H9 (cell line): ENCODE measurements around the gene TMEM151B. TPM values are rescaled to one million over a fixed set of nuclear protein-coding genes. Genes with fewer than 3 reads are reported as not detected.

Experiments
- DNase-seq: peaks from one replicate; pipeline ENCODE4 v3.0.0-alpha.2; 2017
- H2AFZ ChIP-seq: one replicate; pipeline ENCODE4 v1.6.1; 2013; ENCODE audit warnings: mild to moderate bottlenecking, low read length, control low read depth, moderate library complexity
- H2AK5ac ChIP-seq: 2 replicates; pipeline ENCODE4 v1.6.1; 2013; ENCODE audit warnings: low read length, control low read depth, mixed read lengths; ENCODE audit not compliant: insufficient read length
- H2BK120ac ChIP-seq: one replicate; pipeline ENCODE4 v1.6.1; 2013; ENCODE audit warnings: low read depth, mild to moderate bottlenecking, low read length, control low read depth, inconsistent platforms; ENCODE audit not compliant: poor library complexity, severe bottlenecking
- H2BK12ac ChIP-seq: 2 replicates; pipeline ENCODE4 v1.6.1; 2013; ENCODE audit warnings: low read length, control low read depth, mixed read lengths, low read depth; ENCODE audit not compliant: insufficient read length
- H2BK15ac ChIP-seq: 2 replicates; pipeline ENCODE4 v1.6.1; 2013; ENCODE audit warnings: low read depth, low read length, control low read depth
- H2BK20ac ChIP-seq: one replicate; pipeline ENCODE4 v1.6.1; 2013; ENCODE audit warnings: low read depth, mild to moderate bottlenecking, low read length, control low read depth, inconsistent platforms; ENCODE audit not compliant: poor library complexity, severe bottlenecking
- H2BK5ac ChIP-seq: 2 replicates; pipeline ENCODE4 v1.6.1; 2013; ENCODE audit warnings: low read length, control low read depth, mixed read lengths; ENCODE audit not compliant: insufficient read length
- H3K14ac ChIP-seq: 2 replicates; pipeline ENCODE4 v1.6.1; 2013; ENCODE audit warnings: low read length, control low read depth; ENCODE audit not compliant: insufficient read depth
- H3K18ac ChIP-seq: 2 replicates; pipeline ENCODE4 v1.6.1; 2013; ENCODE audit warnings: low read depth, mild to moderate bottlenecking, mixed read lengths, low read length, control low read depth; ENCODE audit not compliant: insufficient read length
- H3K23ac ChIP-seq: 2 replicates; pipeline ENCODE4 v1.6.1; 2013; ENCODE audit warnings: low read length, control low read depth, mixed read lengths, low read depth; ENCODE audit not compliant: insufficient read length
- H3K23me2 ChIP-seq: 2 replicates; pipeline ENCODE4 v1.6.1; 2013; ENCODE audit warnings: low read depth, mild to moderate bottlenecking, mixed read lengths, low read length, control low read depth; ENCODE audit not compliant: insufficient read length, poor library complexity, severe bottlenecking
- H3K27ac ChIP-seq: 2 replicates; pipeline ENCODE4 v1.5.1; 2013; ENCODE audit warnings: low read length, control low read depth, mixed read lengths, low read depth; ENCODE audit not compliant: insufficient read length
- H3K27me3 ChIP-seq: 2 replicates; pipeline ENCODE4 v1.6.1; 2013; ENCODE audit warnings: low read length, control low read depth, inconsistent platforms; ENCODE audit not compliant: insufficient read depth
- H3K4ac ChIP-seq: 2 replicates; pipeline ENCODE4 v1.6.1; 2013; ENCODE audit warnings: low read depth, mild to moderate bottlenecking, control low read depth, inconsistent platforms, low read length, moderate library complexity
- H3K4me1 ChIP-seq: 2 replicates; pipeline ENCODE4 v1.6.1; 2013; ENCODE audit warnings: low read length, control low read depth, inconsistent platforms; ENCODE audit not compliant: insufficient read depth
- H3K4me2 ChIP-seq: 2 replicates; pipeline ENCODE4 v1.6.1; 2013; ENCODE audit warnings: low read length, control low read depth, mixed read lengths; ENCODE audit not compliant: insufficient read length, insufficient read depth
- H3K56ac ChIP-seq: 2 replicates; pipeline ENCODE4 v1.6.1; 2013; ENCODE audit warnings: low read depth, mild to moderate bottlenecking, mixed read lengths, low read length, control low read depth; ENCODE audit not compliant: insufficient read length
- H3K79me1 ChIP-seq: 2 replicates; pipeline ENCODE4 v1.6.1; 2013; ENCODE audit warnings: low read depth, mild to moderate bottlenecking, moderate library complexity, low read length, control low read depth, inconsistent platforms; ENCODE audit not compliant: insufficient read depth, poor library complexity, severe bottlenecking
- H3K79me2 ChIP-seq: 2 replicates; pipeline ENCODE4 v1.6.1; 2013; ENCODE audit warnings: low read length, control low read depth, inconsistent platforms; ENCODE audit not compliant: insufficient read depth
- H3K9ac ChIP-seq: 2 replicates; pipeline ENCODE4 v1.6.1; 2013; ENCODE audit warnings: low read length, control low read depth, mixed read lengths; ENCODE audit not compliant: insufficient read length; ENCODE audit errors: extremely low read depth
- H3K9me3 ChIP-seq: one replicate; pipeline ENCODE4 v1.6.1; 2013; ENCODE audit warnings: low read depth, low read length, inconsistent platforms; ENCODE audit not compliant: control insufficient read depth
- H3T11ph ChIP-seq: one replicate; pipeline ENCODE4 v1.6.1; 2013; ENCODE audit warnings: mild to moderate bottlenecking, low read length, control low read depth, inconsistent platforms
- H4K20me1 ChIP-seq: one replicate; pipeline ENCODE4 v1.6.1; 2013; ENCODE audit not compliant: control insufficient read depth, insufficient read length, insufficient read depth
- H4K5ac ChIP-seq: 2 replicates; pipeline ENCODE4 v1.6.1; 2013; ENCODE audit warnings: low read depth, mild to moderate bottlenecking, mixed read lengths, low read length, control low read depth; ENCODE audit not compliant: insufficient read length
- H4K8ac ChIP-seq: replicated peaks from 2 replicates; pipeline ENCODE4 v1.6.1; 2013; ENCODE audit warnings: low read length, control low read depth, mixed read lengths, low read depth; ENCODE audit not compliant: insufficient read length
- H4K91ac ChIP-seq: 2 replicates; pipeline ENCODE4 v1.6.1; 2013; ENCODE audit warnings: low read depth, mild to moderate bottlenecking, moderate library complexity, mixed read lengths, low read length, control low read depth; ENCODE audit not compliant: insufficient read length
- H3K27ac Mint-ChIP-seq, 3 experiments: 2 replicates in 2 of 3; 3 replicates in 1 of 3; pipeline ENCODE4 v1.8.0; 2020 to 2021; ENCODE audit warnings: mixed read lengths in 3 of 3, mild to moderate bottlenecking in 1 of 3, moderate library complexity in 1 of 3
- H3K27me3 Mint-ChIP-seq: 2 replicates; pipeline ENCODE4 v1.8.0; 2021; ENCODE audit warnings: low read depth, mild to moderate bottlenecking, moderate library complexity, mixed read lengths
- H3K36me3 Mint-ChIP-seq, 3 experiments: 2 replicates in 2 of 3; 3 replicates in 1 of 3; pipeline ENCODE4 v1.8.0; 2020 to 2021; ENCODE audit warnings: low read depth in 3 of 3, mixed read lengths in 3 of 3; ENCODE audit not compliant: insufficient read depth in 1 of 3
- H3K4me1 Mint-ChIP-seq, 2 experiments: 2 replicates each; pipeline ENCODE4 v1.8.0; 2020; ENCODE audit warnings: mixed read lengths in 2 of 2
- H3K4me3 Mint-ChIP-seq, 2 experiments: 2 replicates in 1 of 2; 3 replicates in 1 of 2; pipeline ENCODE4 v1.8.0; 2020 to 2021; ENCODE audit warnings: mild to moderate bottlenecking in 2 of 2, mixed read lengths in 2 of 2, moderate library complexity in 1 of 2
- H3K9me3 Mint-ChIP-seq, 2 experiments: 2 replicates in 1 of 2; 3 replicates in 1 of 2; pipeline ENCODE4 v1.8.0; 2020; ENCODE audit warnings: mild to moderate bottlenecking in 2 of 2, mixed read lengths in 2 of 2, moderate library complexity in 1 of 2
- CTCF ChIP-seq: fragments of 200-600 bp; sonication (generic); conservative IDR thresholded peaks from 3 replicates; pipeline ENCODE4 v1.8.0; 2021; ENCODE audit warnings: antibody characterized with exemption, mild to moderate bottlenecking
- WGBS: extraction: QIAGEN DNeasy Blood & Tissue Kit; methylation state at CpG from one replicate; pipeline ENCODE4 v1.1.7; 2013; ENCODE audit warnings: missing lambda C conversion rate, low lambda C conversion rate, mixed read lengths; ENCODE audit not compliant: insufficient read length; ENCODE audit errors: extremely low coverage; 5-methylcytosine and 5-hydroxymethylcytosine counted together
- total RNA-seq: library from RNA; stranded (reverse); gene quantifications from 2 replicates; pipeline ENCODE4 v1.2.1, GENCODE V29; 2021

TMEM151B gene
- total RNA-seq, 1 experiment from 2014 or later = 2.4 TPM

GRCh38 chr6:44335631-44336030, 65.4 kb downstream of the TMEM151B start:
- Mint-ChIP-seq H3K27ac (peak overlapping the region in 1 of 3 experiments; percentile 60; a peak in 3 of 7 replicates), H3K4me1 (peaks cover 33 to 35% of the 10 kb centered on the region in 2 experiments), H3K36me3 (no peaks in the 10 kb centered on the region), H3K4me3 (no peak overlapping the region), H3K9me3 (no peaks in the 10 kb centered on the region; a peak in 2 of 5 replicates), H3K27me3 (peaks cover 2% of the 10 kb centered on the region; the same call in 1 of the 2 replicates)
- DNase-seq = no peak
- Histone ChIP-seq H3K79me1 (no peaks in the 10 kb centered on the region), H2BK5ac (no peak overlapping the region), H3K23me2 (no peaks in the 10 kb centered on the region), H2AFZ (no peak overlapping the region), H2BK120ac (no peak overlapping the region), H3K4me1 (peaks cover 2% of the 10 kb centered on the region; the same call in 1 of the 2 replicates), H3K27ac (no peak overlapping the region), H3T11ph (no peak overlapping the region), H2BK15ac (no peak overlapping the region), H4K8ac (no peak overlapping the region), H2BK20ac (no peak overlapping the region), H2AK5ac (no peak overlapping the region), H3K9me3 (no peaks in the 10 kb centered on the region), H2BK12ac (no peak overlapping the region), H3K56ac (no peak overlapping the region), H4K91ac (no peak overlapping the region), H3K18ac (no peak overlapping the region), H4K20me1 (no peaks in the 10 kb centered on the region), H3K27me3 (no peaks in the 10 kb centered on the region), H3K4ac (no peak overlapping the region), H3K9ac (no peak overlapping the region), H3K79me2 (no peaks in the 10 kb centered on the region), H3K4me2 (no peak overlapping the region), H3K14ac (no peak overlapping the region), H3K23ac (no peak overlapping the region), H4K5ac (no peak overlapping the region)
- no peak for TF ChIP-seq CTCF
- WGBS = no CpG with 5 or more reads among the region's 1 CpG
